Coronary artery (tissue), 2 donors: Measurements from ENCODE around the gene MYO5A.
A peak's percentile ranks its signal among the peaks of the same experiment; 100 is the strongest.
"Not testable (repeated sequence)": the region's sequence is repeated elsewhere in the genome, so short reads cannot be mapped to it uniquely, and the experiment has no call there.

ENCODE experiments used
- DNase-seq: peaks from one replicate; pipeline ENCODE4 v3.0.0-alpha.2; 2017; ENCODE audit warnings: low spot score
- H3K27ac ChIP-seq, 2 donors: fragments of 200-600 bp; sonication (generic); one replicate each; pipeline ENCODE4 v1.5.1; 2016 to 2019
- H3K4me3 ChIP-seq: fragments of 200-600 bp; sonication (generic); 2 replicates; pipeline ENCODE4 v1.5.1; 2016; ENCODE audit warnings: mild to moderate bottlenecking, moderate library complexity
- TF ChIP-seq, protein P1 (sequence below): fragments of 200-600 bp; sonication (generic); IDR thresholded peaks from one replicate; pipeline ENCODE4 v1.5.1; 2019; ENCODE audit warnings: antibody characterized with exemption

The MYO5A gene

DNA sequence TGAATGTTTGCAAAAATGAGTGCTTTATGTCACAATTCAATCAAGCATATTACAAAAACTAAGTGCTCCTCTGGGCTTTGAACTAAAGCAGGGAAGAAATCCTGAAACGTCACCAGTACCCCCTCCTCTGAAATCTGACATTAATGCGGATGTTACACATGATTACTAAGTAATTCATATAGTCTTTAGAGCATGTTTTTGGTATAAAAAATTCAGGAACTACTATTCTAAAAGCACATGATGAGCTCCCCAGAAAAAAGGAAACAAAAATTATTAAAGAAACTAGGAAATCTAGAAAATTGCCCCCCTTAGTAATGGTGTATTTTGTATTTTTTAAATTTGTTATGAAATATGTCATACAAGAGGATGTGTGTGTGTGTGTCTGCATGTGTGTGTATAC, 87.7 kb downstream of the MYO5A start:
- no peak for DNase-seq
- peak overlapping the region in 1 of 2 donors; percentile 53 for H3K27ac ChIP-seq
- TF ChIP-seq, protein P1, sequence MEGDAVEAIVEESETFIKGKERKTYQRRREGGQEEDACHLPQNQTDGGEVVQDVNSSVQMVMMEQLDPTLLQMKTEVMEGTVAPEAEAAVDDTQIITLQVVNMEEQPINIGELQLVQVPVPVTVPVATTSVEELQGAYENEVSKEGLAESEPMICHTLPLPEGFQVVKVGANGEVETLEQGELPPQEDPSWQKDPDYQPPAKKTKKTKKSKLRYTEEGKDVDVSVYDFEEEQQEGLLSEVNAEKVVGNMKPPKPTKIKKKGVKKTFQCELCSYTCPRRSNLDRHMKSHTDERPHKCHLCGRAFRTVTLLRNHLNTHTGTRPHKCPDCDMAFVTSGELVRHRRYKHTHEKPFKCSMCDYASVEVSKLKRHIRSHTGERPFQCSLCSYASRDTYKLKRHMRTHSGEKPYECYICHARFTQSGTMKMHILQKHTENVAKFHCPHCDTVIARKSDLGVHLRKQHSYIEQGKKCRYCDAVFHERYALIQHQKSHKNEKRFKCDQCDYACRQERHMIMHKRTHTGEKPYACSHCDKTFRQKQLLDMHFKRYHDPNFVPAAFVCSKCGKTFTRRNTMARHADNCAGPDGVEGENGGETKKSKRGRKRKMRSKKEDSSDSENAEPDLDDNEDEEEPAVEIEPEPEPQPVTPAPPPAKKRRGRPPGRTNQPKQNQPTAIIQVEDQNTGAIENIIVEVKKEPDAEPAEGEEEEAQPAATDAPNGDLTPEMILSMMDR = no peak
- H3K4me3 ChIP-seq = no peak overlapping the region

DNA sequence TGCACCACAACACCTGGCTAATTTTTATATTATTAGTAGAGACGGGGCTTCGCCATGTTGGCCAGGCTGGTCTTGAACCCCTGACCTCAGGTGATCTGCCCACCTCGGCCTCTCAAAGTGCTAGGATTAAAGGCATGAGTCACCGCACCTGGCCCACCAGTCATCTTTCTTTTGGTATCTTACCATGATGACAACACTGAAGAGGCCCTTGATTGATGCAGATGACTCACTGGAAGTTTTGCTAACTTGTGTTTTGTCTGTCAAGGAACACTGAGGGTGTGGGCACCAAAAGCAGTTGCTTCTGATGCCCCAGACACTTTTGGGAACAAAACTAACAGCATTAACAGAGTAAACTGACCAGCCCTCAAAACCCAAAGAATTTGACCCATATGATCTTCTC, 88.3 kb downstream of the MYO5A start:
- no peak for DNase-seq
- TF ChIP-seq, protein P1 = no peak
- H3K4me3 ChIP-seq = no peak overlapping the region
- peak overlapping the region in 1 of 2 donors; percentile 53 for H3K27ac ChIP-seq

DNA sequence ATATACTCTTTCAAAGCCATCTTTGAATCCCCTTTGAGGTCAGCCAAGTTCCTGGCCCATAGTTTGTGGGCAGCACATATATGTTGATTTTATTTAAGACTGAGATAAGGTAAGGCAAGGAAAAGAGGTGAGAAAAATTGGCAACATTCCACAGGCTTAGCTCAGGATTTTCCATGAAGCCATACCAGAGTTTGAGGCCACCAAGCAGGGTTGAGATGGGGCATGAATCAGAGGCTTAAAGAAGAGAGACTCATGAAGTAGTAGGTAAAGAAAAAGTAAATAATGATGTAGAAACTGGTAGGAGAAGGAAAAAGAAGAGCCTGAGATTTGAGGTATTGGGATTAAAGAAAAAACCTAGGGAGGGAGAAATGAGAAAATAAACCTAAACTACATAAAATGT, 89.2 kb downstream of the MYO5A start:
- DNase-seq = no peak
- H3K27ac ChIP-seq = no peak overlapping the region
- no peak overlapping the region for H3K4me3 ChIP-seq
- TF ChIP-seq, protein P1 = no peak

DNA sequence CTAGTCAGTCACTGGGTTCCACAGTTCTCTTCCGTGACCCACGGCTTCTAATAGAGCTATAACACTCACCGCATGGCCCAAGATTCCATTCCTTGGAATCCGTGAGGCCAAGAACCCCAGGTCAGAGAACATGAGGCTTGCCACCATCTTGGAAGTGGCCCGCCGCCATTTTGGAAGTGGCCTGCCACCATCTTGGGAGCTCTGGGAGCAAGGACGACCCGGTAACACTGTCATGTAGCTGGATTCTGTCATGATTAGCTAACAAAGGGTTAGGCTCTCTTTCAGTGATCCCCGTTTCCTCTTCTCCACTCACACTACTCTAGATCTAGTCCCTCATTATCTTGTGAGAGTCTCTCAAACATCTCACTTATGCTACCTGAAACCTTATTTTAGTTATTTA, 89.6 kb downstream of the MYO5A start:
- not testable (repeated sequence) for DNase-seq, H3K4me3 ChIP-seq
- H3K27ac ChIP-seq = peak overlapping the region in 1 of 2 donors; percentile 11

DNA sequence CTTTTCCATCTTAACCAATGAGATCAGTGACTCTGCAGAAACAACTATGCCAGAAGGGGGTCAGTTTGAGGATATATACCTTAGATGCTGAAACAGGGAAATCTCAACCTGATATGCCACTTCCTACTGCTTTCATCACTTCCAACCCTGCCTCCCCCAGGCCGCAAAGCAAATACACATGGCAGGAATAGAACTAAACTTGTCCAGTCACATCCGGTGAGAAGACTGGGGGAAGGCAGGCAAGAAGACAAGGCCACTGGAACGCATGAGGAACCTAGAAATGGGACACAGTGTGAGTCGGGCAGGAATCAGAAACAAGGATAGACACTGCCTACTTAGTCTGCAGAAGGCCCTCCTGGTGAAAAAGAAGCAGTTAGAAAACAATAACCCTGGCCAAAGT, 90.6 kb downstream of the MYO5A start:
- H3K27ac ChIP-seq = peak overlapping the region in 1 of 2 donors; percentile 11
- no peak for DNase-seq
- no peak overlapping the region for H3K4me3 ChIP-seq
- TF ChIP-seq, protein P1 = no peak

DNA sequence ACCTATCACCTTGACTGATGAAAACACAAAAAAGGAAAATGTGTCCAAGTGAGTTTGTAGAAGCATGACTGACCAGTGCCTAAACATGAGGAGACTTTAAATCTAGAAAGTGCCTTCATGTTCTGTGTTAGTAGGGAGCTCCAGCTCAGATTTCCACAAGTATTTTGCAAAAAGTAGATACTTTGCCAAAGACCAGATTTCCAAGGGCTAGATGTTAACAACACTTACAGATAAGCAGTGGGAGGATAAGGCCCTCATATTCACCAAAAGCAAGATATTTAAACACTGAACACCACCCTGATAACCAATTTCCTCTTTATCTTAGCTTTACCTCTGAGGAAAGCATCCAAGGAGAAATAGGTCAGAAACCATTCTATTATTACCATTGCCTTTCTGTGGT, 91.0 kb downstream of the MYO5A start:
- TF ChIP-seq, protein P1 = no peak
- no peak overlapping the region for H3K4me3 ChIP-seq
- DNase-seq = no peak
- H3K27ac ChIP-seq = no peak overlapping the region

DNA sequence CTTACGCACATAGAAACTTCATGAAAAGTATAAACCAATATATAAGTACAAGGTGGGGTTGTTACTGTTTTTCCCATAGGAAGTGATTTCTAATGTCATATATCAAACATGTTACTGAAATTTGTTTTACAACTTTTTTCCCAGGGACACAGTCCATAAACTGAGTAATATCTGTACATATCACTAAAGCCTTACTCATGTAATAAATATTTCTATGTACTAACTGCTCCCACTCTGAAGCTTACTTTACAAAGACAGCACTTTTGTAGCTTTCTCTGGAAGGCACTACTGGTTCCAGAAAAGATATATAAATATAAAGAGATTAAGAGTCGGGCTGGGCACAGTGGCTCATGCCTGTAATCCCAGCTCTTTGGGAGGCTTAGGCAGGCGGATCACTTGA, 91.7 kb downstream of the MYO5A start:
- TF ChIP-seq, protein P1 = no peak
- DNase-seq = no peak
- Histone ChIP-seq H3K27ac (no peak overlapping the region), H3K4me3 (no peak overlapping the region)

DNA sequence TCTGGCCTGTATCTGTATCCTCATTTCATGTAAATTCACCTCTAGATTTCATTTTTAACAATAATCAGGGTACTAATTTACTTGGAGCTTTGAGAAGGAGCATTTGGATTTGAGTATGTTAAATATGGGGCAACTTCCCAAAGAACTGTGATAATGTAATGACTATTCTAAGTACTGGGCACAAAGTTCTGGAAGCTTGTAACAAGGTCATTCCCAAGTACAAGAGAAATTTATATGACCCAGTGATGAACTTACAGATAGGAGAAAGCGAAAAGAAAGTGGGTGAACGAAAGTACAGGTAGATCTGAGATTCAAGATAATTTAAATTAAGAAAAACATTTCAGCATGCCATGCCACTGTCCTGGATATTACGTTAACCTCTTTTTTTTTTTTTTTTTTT, 93.8 kb downstream of the MYO5A start:
- TF ChIP-seq, protein P1 = no peak
- Histone ChIP-seq H3K4me3 (no peak overlapping the region), H3K27ac (no peak overlapping the region)
- DNase-seq = no peak
